ENCODE results near the gene ITGAV.
"Not testable (repeated sequence)": the region's sequence is repeated elsewhere in the genome, so short reads cannot be mapped to it uniquely, and the experiment has no call there.

The ITGAV gene

GRCh38 chr2:186589612-186590349 lies at the start of gene ITGAV:
Gene ITGAV (plus strand): TSS chr2:186590056. CDS start chr2:186590339, 283 bp downstream.
- DNase-seq, result peak; percentile 94

- DNase-seq, result no peak
Measured at GRCh38 chr2:186540941-186541340, 48.9 kb upstream of the ITGAV start.

DNA sequence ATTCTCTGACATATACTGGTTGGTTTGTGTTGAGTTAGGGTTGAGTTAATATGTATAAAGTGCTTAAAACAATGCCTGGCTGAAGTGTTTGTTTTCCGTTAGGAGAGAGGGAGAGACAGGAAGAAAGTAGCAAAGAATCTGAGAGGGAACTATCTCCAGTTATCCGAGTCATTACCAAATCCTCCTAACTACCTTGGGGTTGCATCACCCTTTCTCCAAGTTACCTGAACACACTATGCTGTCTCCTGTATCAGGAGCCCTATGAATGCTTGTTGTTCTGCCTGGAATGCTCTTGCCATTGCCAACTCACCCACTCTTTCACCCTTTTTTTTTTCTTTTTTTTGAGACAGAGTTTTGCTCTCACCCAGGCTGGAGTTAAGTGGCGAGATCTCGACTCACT lies 47.9 kb upstream of the ITGAV start:
- DNase-seq, result no peak

DNA sequence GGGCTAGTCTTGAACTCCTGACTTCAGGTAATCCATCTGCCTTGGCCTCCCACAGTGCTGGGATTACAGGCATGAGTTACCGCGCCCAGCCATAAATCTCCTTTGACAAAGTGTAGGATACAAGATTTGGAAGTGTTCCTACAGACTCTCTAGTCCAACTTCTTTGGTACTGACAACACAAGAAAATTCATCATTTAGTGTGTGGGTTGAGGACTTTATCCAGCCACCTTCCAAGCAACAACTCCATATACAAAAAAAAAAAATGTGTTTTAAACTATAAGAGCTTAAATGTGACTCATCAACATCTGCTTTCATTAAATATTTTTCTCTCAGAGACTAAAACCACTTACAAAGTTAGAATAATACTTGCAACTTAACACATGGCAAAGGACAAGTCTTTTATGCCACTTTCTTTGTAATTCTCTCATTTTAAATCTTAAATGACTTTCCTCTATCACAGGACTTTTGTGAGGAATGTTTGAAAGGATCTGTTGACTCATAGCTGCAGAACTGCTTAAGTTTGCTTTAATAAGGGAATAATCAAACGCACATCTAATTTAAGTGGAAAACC lies 46.2 kb upstream of the ITGAV start:
- DNase-seq, result no peak

DNA sequence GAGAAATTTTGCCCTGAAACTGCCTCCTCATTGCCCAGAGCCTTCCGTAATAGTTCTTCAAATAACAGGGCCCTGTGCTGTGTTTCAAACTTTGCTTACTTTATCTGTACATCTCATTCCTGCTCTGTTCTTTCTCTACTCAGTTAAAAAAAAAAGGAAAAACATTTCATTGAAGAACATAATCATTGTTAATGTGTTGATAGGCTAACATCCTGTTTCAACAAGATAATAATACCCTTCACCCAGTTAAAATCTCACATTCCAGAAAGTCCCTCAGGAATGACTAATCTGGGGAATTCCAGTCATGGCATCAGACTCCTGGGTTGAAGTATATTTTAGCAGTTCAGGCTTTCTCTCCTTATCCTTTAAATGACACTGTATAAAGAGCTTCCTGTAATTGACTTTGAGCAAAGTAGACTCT lies 45.6 kb upstream of the ITGAV start:
- DNase-seq, result no peak

- DNase-seq, result no peak
Measured at GRCh38 chr2:186546846-186547245, 43.0 kb upstream of the ITGAV start.

DNA sequence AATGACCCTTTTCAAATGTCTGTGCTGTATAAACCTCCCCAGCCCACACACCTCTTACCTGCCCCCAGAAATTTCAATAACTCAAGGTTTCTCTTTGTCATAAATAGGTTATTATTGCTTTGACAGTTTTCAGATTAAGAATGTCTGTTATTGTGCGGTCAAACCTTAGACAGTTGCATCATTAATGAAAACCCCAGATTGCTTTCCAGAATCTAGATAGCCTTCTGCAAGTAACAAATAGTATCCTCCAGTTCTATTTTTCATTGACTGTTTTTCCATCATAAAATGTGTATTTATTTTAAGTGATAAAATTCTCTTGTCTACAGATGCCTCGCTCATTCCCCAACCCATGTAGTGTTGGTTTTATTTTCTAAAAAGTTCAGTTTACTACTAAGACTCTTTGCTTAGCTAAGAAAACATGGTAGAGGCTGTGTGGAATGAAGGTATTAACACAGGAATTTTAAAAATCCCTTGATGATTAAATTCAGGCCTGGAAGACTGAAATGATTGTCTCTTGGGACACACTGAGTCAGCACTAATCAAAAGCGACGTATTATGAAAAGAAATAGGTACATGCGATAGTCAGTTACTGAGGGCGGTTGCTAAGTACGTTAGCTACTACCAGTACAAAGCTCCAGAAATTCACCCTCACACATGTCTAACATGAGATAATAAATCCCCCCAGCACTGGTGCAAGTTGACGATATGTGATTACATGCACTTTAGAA lies 38.4 kb upstream of the ITGAV start:
- no peak for DNase-seq

DNA sequence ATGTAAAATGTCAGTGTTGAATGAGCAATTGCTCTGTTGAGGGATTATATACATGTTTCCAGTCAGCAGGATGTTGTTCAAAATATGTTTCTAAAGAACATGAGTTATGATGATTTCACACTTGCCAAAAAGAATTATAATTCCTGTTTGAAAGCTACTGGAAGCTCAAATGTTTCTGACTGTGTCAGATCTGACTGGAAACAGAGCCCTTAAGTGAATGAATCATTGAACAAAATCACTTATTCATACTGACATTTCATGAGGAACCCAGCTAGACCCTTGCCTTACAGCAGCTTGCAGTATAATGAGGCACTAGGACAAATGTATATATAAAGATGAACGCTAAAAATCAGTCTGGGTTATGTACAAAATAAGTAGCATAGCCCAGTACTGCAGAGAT lies 35.4 kb upstream of the ITGAV start:
- DNase-seq, result no peak

DNA sequence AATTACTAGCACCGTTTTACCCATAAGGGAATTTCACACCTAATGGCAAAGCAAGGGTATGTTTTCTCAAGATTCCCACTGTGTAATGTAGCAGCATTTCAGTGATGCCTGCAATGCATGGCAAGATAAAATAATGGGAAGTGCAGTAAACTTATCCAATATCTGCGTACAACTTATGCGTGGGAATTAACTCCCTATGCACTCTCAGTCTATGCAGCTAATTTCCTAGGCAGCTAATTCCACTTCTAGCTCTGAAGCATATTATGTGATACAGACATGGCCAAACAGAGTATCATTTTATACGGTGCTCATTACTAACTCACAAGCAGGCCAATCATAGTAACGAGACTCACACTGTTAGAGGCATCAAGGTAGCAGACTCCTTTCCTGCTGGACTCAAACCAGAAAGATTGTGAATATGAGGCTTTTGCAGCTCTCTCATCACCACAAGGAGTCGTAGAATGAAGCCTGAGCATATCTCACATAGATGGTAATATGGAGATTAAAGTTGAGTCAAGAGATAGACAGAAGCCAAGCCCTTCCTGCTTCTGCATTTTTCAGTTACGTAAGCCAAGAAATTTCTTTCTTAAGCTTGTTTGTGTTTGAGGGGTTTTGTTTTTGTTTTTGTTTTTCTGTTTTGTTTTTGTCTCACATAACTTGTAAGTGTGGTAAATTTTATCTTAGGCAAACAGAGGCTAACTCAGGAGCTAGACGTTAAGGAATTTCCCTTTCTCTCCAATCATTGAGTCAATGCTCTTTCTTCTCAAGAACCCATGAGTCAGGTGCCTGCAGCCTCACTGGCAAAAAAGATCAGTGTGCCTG lies 34.8 kb upstream of the ITGAV start:
- no peak for DNase-seq

DNA sequence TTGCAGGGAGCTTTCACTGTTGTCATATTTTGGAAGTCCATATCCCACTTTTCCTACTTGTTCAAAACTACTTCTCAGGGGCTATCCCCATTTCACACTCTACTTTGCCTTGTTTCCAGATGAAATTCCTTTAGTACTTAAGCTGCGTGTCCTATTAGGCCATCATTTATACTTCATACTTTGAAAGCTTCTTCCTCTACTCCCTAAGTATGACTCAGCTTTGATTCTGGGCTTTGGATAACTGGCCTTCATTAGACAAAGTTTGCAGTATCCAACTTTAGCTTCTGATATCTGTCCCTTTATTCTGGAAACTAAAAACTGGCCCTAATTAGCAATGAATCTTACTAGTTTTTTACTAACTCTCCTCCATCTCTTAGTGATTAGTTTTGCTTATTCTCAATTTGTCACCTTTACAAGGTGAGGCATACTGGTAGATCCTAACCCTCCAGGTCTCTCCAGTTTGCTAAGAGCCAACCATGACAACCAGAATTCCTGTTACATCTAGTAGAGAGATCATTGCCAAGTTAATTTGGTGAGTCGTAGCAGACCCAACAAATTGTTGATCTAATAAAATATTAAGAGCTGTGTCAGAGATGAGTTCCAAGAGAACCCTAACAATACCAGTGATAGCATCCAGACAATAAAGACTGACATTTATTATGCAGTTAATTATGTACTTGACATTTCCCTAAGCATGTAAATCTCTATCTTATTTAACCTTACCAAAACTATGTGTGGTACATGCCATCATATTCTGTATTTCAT lies 31.2 kb upstream of the ITGAV start:
- no peak for DNase-seq

DNA sequence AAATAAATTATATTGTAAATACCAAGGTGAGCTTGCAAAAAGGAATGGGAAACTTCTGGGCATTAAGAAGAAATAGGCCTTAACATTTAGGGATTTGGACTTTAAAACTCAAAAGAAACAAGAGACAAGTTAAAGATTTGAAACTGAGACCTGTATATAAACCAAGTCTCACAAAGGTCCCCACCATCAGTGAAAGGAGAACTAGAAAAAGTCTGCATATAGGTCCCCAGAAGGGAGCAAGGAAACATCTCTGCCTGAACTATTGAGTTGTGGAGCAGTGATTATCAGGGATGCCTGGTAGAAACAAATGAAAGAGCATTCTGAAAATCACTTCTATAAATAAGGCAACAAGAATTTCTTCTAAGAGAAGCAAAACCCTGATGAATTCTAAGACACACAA lies 30.5 kb upstream of the ITGAV start:
- no peak for DNase-seq

- DNase-seq, result no peak
Measured at GRCh38 chr2:186559848-186560247, 30.0 kb upstream of the ITGAV start.

DNA sequence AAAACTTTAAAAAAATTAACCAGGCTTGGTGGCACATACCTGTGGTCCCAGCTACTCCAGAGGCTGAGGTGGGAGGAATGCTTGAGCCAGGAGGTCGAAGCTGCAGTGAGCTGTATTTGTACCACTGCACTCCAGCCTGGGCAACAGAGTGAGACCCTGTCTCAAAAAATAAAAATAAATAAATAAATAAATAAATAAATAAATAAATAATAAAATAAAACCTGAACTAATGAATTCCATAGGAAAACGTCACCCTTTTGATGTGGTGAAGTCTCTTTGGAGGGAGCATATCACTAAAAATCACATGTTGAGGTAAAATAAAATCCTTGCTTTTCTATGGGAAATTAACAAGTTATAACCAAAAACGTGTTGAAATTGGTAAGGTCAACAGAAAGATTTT lies 29.6 kb upstream of the ITGAV start:
- DNase-seq, result no peak

DNA sequence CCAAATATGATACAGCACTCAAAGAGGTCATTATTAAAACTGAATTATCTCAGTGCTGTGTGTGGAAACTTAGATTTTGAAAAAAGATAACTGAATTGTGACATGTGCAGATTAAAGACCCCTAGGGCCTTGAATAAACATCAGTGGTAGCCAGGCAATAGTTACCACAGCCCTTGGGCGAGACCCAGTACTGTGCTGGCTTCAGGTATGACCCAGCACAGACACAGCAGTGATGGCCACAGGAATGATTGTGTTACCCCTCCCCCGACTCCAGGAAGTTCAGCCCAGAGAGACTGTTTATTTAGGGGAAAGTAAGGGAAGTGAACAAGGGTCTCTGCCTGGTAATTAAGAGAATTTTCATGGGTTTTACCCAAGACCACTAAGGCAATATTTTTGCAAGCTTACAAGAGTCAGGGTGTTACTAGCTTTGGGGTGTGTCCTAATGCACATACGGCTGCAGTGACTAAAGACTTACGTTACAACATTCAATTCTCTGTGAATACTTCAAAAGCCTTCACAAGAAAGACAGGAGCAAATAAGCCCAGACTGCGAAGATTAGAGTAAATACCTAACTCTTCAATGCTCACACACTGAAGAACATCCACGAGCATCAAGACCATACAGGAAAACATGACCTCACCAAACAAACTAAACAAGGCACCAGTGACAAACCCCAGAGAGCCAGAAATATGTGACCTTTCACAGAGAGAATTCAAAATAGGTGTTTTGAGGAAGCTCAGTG lies 28.2 kb upstream of the ITGAV start:
- no peak for DNase-seq

DNA sequence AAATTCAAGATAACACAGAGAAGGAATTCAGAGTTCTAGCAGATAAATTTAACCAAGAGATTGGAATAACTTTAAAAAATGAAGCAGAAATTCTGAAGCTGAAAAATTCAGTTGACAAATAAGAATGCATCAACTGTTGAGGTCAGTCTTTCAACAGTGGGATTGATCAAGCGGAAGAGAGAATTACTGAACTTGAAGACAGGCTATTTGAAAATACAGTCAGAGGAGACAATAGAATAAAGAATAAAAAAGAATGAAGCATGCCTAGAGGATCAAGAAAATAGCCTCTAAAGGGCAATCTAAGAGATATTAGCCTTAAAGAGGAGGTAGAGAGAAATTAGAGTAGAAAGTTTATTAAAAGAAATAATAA lies 27.7 kb upstream of the ITGAV start:
- DNase-seq, result no peak

GRCh38 chr2:186568600-186568999 lies 21.3 kb upstream of the ITGAV start:
- not testable (repeated sequence) for DNase-seq

GRCh38 chr2:186569127-186569526 lies 20.7 kb upstream of the ITGAV start:
- not testable (repeated sequence) for DNase-seq

DNA sequence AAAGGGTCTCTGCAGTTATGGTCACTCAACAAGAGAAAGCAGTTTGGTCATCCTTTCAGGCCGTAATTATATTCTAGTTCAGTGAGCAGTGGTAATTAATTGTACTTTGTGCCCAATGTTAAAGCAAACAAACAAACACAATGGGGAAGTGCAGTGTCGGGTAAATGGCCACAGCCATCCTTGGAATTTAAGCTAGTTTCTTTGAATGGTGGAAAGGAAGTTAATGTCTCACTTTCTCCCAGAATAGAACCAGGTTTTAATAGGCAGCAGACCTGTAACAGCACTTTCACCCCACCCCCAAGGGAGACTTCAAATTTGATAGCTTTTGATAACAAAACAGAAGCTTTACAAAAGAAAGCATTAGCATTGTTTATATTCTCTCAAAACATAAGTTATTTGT lies 20.0 kb upstream of the ITGAV start:
- peak; percentile 22 for DNase-seq

DNA sequence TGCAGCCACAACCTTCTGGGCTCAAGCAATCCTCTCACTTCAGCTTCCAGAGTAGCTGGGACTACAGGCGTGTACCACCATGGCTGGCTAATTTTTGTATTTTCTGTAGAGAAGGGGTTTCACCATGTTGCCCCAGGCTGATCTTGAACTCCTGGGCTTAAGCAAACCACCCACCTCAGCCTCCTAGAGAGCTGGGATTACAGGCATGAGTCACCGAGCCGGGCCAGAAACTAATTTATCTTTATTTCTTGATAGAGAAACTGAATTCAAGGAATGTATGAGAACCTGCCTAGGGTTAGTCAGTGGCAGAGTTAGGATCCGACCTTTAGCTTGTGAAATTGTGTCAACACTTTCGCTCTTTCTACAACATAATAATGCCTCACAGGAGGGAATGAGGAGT lies 19.3 kb upstream of the ITGAV start:
- DNase-seq, result no peak

DNA sequence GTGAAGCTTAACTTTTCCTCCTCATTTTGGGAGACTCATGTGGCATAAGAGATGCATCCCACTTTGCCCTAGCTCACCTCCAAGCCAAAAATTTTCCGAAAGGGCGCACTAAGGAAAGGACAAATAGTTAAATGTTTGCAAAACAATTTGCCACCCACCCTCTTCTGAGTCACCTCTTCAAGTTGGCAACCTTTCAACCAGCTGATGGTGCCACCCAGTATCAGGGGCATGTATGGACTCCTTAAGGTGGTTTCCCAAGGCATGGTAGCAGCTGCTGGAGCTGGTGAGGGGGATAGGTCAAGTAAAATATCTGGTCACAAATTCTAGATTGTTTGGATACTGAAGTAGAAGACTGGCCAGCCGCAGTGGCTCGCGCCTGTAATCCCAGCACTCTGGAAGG lies 17.2 kb upstream of the ITGAV start:
- DNase-seq, result no peak

DNA sequence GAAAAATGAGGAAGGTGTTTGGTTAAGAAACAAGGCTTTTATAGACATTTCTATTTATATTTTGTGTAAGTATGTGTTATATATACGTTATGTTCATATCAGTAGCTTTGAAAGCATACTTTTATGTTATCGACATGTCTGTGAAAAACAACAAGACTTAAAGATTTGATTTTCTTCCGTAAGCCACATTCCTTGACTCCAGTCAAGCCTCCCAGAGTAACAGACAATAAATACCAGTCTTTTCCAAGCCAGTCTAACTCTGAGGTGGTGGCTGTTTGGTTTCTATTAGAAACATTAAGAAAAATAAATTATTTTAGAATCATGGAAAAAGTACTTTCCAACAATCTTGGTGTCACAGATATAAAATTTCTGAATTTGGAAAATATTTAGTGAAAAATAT lies 16.3 kb upstream of the ITGAV start:
- no peak for DNase-seq

DNA sequence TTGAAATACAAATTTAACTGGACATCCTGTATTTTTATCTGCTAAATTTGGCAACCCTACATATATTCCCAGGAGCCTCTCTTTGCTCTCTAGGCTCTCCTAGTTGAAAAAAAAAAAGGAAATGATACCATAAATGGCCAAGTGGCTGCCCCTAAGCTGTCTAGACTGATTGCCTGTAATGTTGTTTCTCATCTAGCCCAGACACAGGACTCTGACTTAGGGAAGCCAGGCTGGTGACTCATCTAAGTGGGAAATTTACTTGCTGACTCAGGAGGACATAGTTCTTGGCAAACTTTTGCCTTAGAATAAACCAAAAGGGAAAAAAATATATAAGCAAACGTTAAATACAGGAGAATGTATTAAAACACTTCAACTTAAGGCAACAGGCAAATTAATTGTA lies 14.6 kb upstream of the ITGAV start:
- DNase-seq, result peak; percentile 24
